Measurements from ENCODE around the gene CIRBP.

Gene CIRBP

DNA sequence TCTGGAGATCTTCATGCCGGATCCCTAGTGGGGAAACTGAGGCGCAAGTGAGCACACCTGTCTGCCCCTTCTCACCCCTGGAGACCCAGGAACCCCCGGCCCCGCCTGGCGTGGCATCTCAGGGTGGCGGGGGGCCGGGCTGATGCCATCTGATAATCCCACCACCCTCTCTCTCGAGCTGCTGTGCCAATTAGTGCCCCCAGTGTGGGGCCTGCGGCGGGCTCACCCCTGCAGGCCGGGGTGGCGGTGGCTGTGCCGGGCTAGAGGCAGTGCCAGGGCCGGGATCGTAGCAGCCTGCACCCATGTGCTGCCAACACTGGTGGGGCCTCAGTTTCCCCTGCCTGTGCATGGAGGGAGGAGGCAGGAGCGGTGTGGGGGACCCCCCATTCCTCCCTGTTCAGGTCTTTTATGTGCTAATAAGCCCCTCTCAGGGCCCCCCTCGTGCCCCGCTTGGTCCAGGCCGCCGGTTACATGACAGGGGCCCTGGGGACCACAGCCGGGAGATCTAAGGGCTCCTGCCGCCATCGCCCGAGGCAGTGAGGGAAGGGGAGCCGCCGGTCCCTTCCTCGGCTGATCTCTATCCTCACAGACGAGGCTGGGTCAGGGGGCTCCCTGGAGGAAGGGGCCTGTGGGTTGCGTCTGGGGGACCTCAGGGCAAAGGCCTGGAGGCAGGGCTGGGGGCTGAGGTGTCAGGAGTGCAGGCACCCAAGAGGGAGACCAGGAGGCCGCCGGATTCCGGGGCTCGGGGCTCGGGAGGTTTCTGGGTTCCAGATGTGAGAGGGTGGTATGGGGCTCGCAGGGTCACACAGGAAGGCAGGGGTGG, 24.9 kb downstream of the CIRBP start:
- Histone ChIP-seq H3K27ac (ENCODE audit: low read depth, low read length) (no peak overlapping the region), H3K4me3 (ENCODE audit: low read length) (no peak overlapping the region), H3K36me3 (ENCODE audit: insufficient read depth, low read length) (no peaks in the 10 kb centered on the region), H3K9me3 (ENCODE audit: insufficient read depth, low read depth, low read length) (no peaks in the 10 kb centered on the region), H3K27me3 (ENCODE audit: insufficient read depth, low read length) (peaks cover 7% of the 10 kb centered on the region), H3K4me1 (ENCODE audit: insufficient read depth, low read length) (no peaks in the 10 kb centered on the region), H3K9ac (ENCODE audit: low read depth, low read length) (no peak overlapping the region)
- 87% methylated on average over 35 of the region's 35 CpGs for WGBS

DNA sequence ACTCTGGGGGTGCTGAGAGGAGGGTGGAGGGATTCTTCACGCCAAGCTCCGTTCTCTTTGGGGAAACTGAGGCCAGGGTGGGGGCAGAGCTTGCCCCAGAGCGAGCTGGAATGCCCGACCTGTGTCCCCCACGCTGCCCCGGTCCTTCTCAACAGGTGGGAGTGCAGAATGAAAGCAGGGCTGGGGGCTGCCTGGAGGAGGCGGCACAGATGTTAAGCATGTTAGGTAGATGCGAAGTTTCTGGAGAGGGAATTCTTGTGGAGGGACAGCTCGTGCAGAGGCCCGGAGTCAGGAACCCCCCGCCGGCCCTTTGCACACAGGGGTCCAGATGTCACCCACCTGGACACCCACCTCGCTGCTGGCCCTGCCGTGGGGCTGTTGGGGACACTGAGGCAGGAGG, 25.6 kb downstream of the CIRBP start:
- Histone ChIP-seq H3K4me1 (ENCODE audit: insufficient read depth, low read length) (no peaks in the 10 kb centered on the region), H3K9me3 (ENCODE audit: insufficient read depth, low read depth, low read length) (no peaks in the 10 kb centered on the region), H3K9ac (ENCODE audit: low read depth, low read length) (no peak overlapping the region), H3K4me3 (ENCODE audit: low read length) (no peak overlapping the region), H3K36me3 (ENCODE audit: insufficient read depth, low read length) (no peaks in the 10 kb centered on the region), H3K27ac (ENCODE audit: low read depth, low read length) (no peak overlapping the region), H3K27me3 (ENCODE audit: insufficient read depth, low read length) (peaks cover 7% of the 10 kb centered on the region)
- WGBS, result 71% methylated on average over 14 of the region's 14 CpGs

DNA sequence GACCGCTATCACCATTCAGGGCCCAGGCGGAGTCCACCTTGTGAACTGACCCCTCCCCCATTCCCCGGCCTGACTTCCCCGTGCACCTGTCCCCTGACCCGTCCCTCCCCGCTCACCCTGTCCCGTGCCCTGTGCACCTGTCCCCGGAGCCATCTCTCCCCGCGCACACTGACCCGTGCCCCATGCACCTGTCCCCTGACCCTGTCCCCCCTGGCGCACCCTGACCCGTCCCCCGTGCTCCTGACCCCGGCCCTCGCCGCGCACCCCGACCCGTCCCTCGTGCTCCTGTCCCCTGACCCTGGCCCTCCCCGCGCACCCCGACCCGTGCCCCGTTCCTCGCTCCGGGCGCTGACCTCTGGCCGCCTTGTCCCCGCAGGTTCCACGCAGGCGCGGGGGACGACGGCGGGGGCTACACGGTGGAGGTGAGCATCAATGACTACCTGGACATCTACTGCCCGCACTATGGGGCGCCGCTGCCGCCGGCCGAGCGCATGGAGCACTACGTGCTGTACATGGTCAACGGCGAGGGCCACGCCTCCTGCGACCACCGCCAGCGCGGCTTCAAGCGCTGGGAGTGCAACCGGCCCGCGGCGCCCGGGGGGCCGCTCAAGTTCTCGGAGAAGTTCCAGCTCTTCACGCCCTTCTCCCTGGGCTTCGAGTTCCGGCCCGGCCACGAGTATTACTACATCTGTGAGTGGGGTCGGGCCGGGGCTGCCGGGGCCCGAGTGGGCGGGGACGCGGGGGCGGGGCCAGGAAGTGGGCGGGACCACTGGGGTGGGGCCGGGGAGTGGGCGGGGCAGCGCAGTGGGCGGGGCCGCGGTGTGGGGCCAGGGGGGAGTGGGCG, 26.3 kb downstream of the CIRBP start:
- H3K27ac ChIP-seq (ENCODE audit: low read depth, low read length), result no peak overlapping the region
- H3K4me3 ChIP-seq (ENCODE audit: low read length), result peak overlapping the region; percentile 49
- 24% methylated on average over 76 of the region's 82 CpGs for WGBS
- H3K9ac ChIP-seq (ENCODE audit: low read depth, low read length), result no peak overlapping the region
- H3K36me3 ChIP-seq (ENCODE audit: insufficient read depth, low read length), result no peaks in the 10 kb centered on the region
- H3K4me1 ChIP-seq (ENCODE audit: insufficient read depth, low read length), result no peaks in the 10 kb centered on the region
- H3K27me3 ChIP-seq (ENCODE audit: insufficient read depth, low read length), result peaks cover 7% of the 10 kb centered on the region
- H3K9me3 ChIP-seq (ENCODE audit: insufficient read depth, low read depth, low read length), result no peaks in the 10 kb centered on the region

DNA sequence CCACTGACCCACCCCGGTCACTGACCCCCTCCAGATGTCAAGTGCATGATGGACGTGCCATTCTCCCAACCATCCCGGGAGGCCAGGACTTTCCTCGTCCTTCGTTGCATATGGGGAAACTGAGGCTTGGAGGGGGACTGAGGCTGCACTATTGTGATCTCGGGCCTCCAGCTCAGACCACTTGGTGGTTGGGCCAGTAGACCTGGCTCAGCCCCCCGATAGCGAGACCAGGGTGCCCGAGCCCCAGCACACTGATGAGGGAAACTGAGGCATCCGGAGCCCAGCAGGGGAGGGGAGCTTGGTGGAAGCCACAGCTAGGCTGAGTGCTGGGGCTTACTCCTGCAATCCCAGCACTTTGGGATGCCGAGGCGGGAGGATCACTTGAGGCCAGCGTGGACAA, 26.9 kb downstream of the CIRBP start:
- 92% methylated on average over 13 of the region's 13 CpGs for WGBS
- Histone ChIP-seq H3K27me3 (ENCODE audit: insufficient read depth, low read length) (peaks cover 7% of the 10 kb centered on the region), H3K4me1 (ENCODE audit: insufficient read depth, low read length) (no peaks in the 10 kb centered on the region), H3K9ac (ENCODE audit: low read depth, low read length) (no peak overlapping the region), H3K27ac (ENCODE audit: low read depth, low read length) (no peak overlapping the region), H3K9me3 (ENCODE audit: insufficient read depth, low read depth, low read length) (no peaks in the 10 kb centered on the region), H3K36me3 (ENCODE audit: insufficient read depth, low read length) (no peaks in the 10 kb centered on the region), H3K4me3 (ENCODE audit: low read length) (no peak overlapping the region)

DNA sequence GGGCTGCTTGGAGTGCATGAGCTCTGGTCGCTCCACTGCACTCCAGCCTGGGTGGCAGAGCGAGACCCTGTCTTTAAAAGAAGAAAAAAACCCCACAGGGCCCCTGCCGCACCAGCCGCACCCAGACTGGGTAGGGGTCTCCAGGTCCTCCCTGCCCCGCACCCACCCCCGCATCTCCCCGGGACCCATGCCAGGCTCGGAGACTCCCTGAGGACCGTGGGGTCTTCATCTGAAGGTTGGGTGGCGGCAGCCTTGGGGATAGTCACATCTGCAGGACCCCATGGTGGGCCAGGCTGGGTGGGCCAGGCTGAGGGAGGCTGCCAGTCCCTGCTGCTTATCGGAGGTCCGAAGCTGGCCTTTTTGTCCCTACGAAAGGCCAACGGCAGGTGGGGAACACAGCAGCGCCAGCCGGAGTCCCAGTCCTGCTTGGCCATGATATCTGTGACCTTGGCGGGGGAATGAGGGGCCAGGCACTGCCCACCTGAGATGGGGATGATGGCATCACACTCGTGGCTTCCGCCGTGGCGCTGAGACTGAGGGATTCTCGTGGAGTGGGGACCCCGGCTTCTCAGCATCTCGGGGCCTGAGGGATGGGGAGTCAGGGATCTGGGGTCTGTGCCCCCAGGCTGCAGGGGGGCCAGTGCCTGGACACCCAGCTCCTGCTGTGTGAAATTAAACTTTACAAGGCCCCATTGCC, 27.6 kb downstream of the CIRBP start:
- H3K9ac ChIP-seq (ENCODE audit: low read depth, low read length), result no peak overlapping the region
- no peak overlapping the region for H3K4me3 ChIP-seq (ENCODE audit: low read length)
- no peaks in the 10 kb centered on the region for H3K36me3 ChIP-seq (ENCODE audit: insufficient read depth, low read length)
- no peak overlapping the region for H3K27ac ChIP-seq (ENCODE audit: low read depth, low read length)
- peaks cover 7% of the 10 kb centered on the region for H3K27me3 ChIP-seq (ENCODE audit: insufficient read depth, low read length)
- WGBS, result 95% methylated on average over 24 of the region's 24 CpGs
- no peaks in the 10 kb centered on the region for H3K4me1 ChIP-seq (ENCODE audit: insufficient read depth, low read length)
- H3K9me3 ChIP-seq (ENCODE audit: insufficient read depth, low read depth, low read length), result no peaks in the 10 kb centered on the region

DNA sequence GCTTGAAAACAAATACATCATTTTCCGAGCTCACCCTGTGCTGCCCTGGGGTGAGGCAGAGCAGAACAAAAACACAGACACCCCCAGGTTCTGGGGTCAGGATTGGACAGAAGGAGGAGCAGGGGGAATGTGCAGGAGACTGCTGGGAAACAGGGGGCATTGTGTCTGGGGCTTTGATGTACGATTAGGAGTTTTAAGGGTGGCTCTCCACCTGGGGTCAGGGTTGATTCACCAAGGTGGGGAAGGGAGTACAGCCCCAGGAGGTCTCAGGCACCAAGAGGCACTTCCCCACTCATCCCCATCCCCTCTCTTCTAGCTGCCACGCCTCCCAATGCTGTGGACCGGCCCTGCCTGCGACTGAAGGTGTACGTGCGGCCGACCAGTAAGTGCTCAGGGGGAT, 29.1 kb downstream of the CIRBP start:
- WGBS, result 86% methylated on average over 8 of the region's 8 CpGs
- H3K4me3 ChIP-seq (ENCODE audit: low read length), result no peak overlapping the region
- H3K27me3 ChIP-seq (ENCODE audit: insufficient read depth, low read length), result peaks cover 7% of the 10 kb centered on the region
- no peaks in the 10 kb centered on the region for H3K9me3 ChIP-seq (ENCODE audit: insufficient read depth, low read depth, low read length)
- H3K4me1 ChIP-seq (ENCODE audit: insufficient read depth, low read length), result no peaks in the 10 kb centered on the region
- H3K36me3 ChIP-seq (ENCODE audit: insufficient read depth, low read length), result no peaks in the 10 kb centered on the region
- H3K27ac ChIP-seq (ENCODE audit: low read depth, low read length), result no peak overlapping the region
- no peak overlapping the region for H3K9ac ChIP-seq (ENCODE audit: low read depth, low read length)

DNA sequence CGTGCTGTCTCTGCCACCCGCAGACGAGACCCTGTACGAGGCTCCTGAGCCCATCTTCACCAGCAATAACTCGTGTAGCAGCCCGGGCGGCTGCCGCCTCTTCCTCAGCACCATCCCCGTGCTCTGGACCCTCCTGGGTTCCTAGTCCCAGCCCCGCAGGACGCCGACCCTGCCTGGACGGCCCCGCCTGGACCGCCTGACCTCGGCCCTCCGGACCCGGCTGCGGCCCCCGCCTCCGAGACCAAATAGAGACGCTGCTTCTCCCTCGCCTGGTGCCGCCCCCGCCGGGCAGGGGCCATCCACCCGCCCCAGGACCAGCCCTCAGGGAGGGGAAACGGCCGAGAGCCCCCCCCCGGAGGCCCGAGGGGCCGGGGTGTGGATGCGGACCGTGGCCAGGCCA, 30.7 kb downstream of the CIRBP start:
- Histone ChIP-seq H3K27ac (ENCODE audit: low read depth, low read length) (no peak overlapping the region), H3K4me3 (ENCODE audit: low read length) (no peak overlapping the region), H3K4me1 (ENCODE audit: insufficient read depth, low read length) (no peaks in the 10 kb centered on the region), H3K36me3 (ENCODE audit: insufficient read depth, low read length) (no peaks in the 10 kb centered on the region), H3K9ac (ENCODE audit: low read depth, low read length) (no peak overlapping the region), H3K9me3 (ENCODE audit: insufficient read depth, low read depth, low read length) (no peaks in the 10 kb centered on the region), H3K27me3 (ENCODE audit: insufficient read depth, low read length) (peaks cover 4% of the 10 kb centered on the region)
- WGBS, result 90% methylated on average over 34 of the region's 34 CpGs

DNA sequence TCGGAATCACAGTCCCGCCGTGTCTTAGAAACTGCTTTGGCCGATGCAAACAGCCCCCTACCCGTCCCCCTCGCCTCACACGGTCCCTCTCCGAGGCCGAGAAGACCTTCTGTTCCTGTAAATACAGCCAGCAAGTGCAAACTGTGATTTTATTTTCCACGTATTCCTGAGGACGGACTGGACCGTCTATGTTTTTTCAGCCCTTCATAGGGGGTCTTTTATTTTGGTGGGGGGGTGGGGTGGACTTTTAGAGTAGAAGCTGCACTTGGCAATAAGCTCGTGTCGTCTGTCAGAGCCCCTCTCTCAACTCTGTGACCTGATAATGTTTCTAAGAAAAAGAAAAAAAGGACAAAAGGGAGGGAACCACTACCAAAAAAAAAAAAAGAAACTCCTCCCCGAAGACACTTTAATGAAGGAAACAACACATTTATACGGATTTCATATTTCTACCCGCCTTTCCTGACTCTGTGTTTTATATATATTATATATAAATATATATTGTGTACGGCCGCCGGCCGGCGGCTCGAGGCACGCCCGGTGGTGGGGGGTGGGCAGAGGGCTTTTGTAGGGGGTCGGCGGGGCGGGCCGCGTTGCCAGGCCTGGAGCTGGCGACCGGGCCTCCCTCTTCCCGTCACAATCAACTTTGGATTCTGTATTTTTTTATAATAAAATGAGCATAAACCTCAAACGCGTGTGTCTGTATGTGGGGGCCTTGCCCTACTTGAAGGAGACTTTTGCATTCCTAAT, 31.8 kb downstream of the CIRBP start:
- 93% methylated on average over 18 of the region's 35 CpGs for WGBS
- H3K27ac ChIP-seq (ENCODE audit: low read depth, low read length), result no peak overlapping the region
- no peaks in the 10 kb centered on the region for H3K9me3 ChIP-seq (ENCODE audit: insufficient read depth, low read depth, low read length)
- no peaks in the 10 kb centered on the region for H3K36me3 ChIP-seq (ENCODE audit: insufficient read depth, low read length)
- H3K4me3 ChIP-seq (ENCODE audit: low read length), result no peak overlapping the region
- no peaks in the 10 kb centered on the region for H3K27me3 ChIP-seq (ENCODE audit: insufficient read depth, low read length)
- H3K4me1 ChIP-seq (ENCODE audit: insufficient read depth, low read length), result no peaks in the 10 kb centered on the region
- H3K9ac ChIP-seq (ENCODE audit: low read depth, low read length), result no peak overlapping the region

DNA sequence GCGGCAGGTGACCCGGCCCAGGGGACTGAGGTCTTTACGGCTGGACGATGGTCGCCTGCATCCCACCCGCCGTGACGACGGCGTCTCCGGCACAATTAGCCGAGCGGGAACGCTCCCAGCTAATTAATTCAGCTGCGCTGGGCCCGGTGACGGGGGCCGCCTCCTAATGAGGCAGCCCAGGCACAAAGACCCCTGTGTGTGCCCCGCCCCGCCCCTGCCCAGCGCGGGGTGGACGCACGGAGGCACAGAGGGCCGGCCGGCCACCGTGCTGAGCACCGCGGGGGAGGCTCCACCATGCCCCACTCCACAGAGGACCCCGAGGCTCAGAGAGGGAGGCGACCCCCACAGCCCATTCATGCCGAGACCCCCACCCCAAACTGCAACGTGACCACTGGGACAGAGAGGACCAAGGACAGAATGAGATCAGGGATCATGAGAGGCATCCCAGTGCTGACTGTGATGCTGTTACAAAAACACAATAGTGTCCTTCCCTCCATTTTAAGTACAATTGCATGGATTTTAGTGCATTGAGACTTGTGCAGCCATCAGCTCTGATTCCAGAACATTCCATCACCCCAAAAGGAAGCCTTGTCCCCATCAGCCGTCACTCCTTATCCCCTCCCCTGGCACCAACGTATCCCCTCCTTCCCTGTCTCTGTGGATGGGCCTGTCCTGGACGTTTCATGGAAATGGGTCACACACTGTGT, 33.6 kb downstream of the CIRBP start:
- no peaks in the 10 kb centered on the region for H3K27me3 ChIP-seq (ENCODE audit: insufficient read depth, low read length)
- no peak overlapping the region for H3K4me3 ChIP-seq (ENCODE audit: low read length)
- H3K27ac ChIP-seq (ENCODE audit: low read depth, low read length), result no peak overlapping the region
- no peak overlapping the region for H3K9ac ChIP-seq (ENCODE audit: low read depth, low read length)
- H3K36me3 ChIP-seq (ENCODE audit: insufficient read depth, low read length), result no peaks in the 10 kb centered on the region
- no peaks in the 10 kb centered on the region for H3K9me3 ChIP-seq (ENCODE audit: insufficient read depth, low read depth, low read length)
- H3K4me1 ChIP-seq (ENCODE audit: insufficient read depth, low read length), result no peaks in the 10 kb centered on the region
- WGBS, result 90% methylated on average over 36 of the region's 36 CpGs

DNA sequence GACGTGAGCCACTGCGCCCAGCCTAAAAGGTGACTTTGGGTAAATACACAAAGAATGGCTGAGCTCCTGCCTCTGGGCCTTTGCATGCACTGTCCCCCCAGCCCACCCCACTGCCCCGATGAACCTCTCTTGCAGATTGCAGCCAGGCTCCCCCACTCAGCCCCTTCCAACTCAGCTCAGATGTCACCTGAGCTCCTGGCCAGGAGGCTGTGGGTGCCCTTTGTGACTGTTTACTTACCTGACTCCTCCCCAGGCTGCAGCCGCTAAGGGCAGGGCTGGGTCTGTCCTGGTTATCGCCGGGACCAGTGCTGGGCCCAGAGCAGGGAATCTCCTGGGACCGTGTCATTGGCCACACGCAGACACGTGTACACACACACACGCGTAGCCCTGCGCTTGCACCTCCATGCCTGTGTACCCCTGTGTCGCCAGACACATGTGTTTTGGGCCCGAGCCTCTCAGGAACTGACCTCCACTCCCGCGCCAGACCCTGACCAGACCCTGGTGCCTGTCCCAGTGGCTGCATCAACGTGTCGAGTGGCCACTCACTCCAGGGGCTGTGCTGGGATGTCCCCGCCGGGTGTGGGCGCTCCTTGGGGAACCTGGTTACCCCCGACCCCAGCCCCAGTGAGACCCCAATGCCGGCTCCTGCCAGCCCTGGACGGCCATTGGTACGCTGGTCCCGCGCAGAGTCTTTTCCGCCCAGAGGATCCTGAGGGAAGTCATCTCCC, 35.2 kb downstream of the CIRBP start:
- H3K27ac ChIP-seq (ENCODE audit: low read depth, low read length), result no peak overlapping the region
- WGBS, result 93% methylated on average over 28 of the region's 28 CpGs
- H3K36me3 ChIP-seq (ENCODE audit: insufficient read depth, low read length), result no peaks in the 10 kb centered on the region
- no peaks in the 10 kb centered on the region for H3K9me3 ChIP-seq (ENCODE audit: insufficient read depth, low read depth, low read length)
- no peak overlapping the region for H3K4me3 ChIP-seq (ENCODE audit: low read length)
- no peak overlapping the region for H3K9ac ChIP-seq (ENCODE audit: low read depth, low read length)
- H3K4me1 ChIP-seq (ENCODE audit: insufficient read depth, low read length), result no peaks in the 10 kb centered on the region
- H3K27me3 ChIP-seq (ENCODE audit: insufficient read depth, low read length), result no peaks in the 10 kb centered on the region
